Immature natural killer cell (primary cell): ENCODE results near the gene ABHD13. TPM values are rescaled to one million over a fixed set of nuclear protein-coding genes. Genes with fewer than 3 reads are reported as not detected.

Experiments
- DNase-seq, 3 donors: peaks; one replicate each; pipeline ENCODE4 v3.0.0; 2022; ENCODE audit warnings: mixed read lengths in 1 of 3
- H3K27ac Mint-ChIP-seq, 6 donors: one replicate each; pipeline ENCODE4 v1.8.0; 2020; ENCODE audit warnings: mixed read lengths in 6 of 6, mild to moderate bottlenecking in 5 of 6, inconsistent platforms in 4 of 6, moderate library complexity in 3 of 6
- H3K27me3 Mint-ChIP-seq, 3 donors: one replicate each; pipeline ENCODE4 v1.8.0; 2020 to 2021; ENCODE audit warnings: low read depth in 3 of 3, mild to moderate bottlenecking in 3 of 3, mixed read lengths in 3 of 3, moderate library complexity in 3 of 3, inconsistent platforms in 1 of 3
- H3K36me3 Mint-ChIP-seq, 3 donors: one replicate each; pipeline ENCODE4 v1.8.0; 2020; ENCODE audit warnings: mixed read lengths in 3 of 3, inconsistent platforms in 2 of 3, mild to moderate bottlenecking in 2 of 3
- H3K4me1 Mint-ChIP-seq, 2 donors: one replicate each; pipeline ENCODE4 v1.8.0; 2020; ENCODE audit warnings: inconsistent platforms in 2 of 2, mild to moderate bottlenecking in 2 of 2, mixed read lengths in 2 of 2, moderate library complexity in 1 of 2
- H3K4me3 Mint-ChIP-seq, 5 donors: one replicate each; pipeline ENCODE4 v1.8.0; 2020; ENCODE audit warnings: mild to moderate bottlenecking in 5 of 5, mixed read lengths in 5 of 5, inconsistent platforms in 3 of 5, moderate library complexity in 3 of 5
- H3K9me3 Mint-ChIP-seq, 6 donors: one replicate each; pipeline ENCODE4 v1.8.0; 2020; ENCODE audit warnings: mild to moderate bottlenecking in 6 of 6, mixed read lengths in 6 of 6, inconsistent platforms in 4 of 6, moderate library complexity in 3 of 6
- polyA plus RNA-seq, 3 donors: library from polyadenylated mRNA; unstranded; fragments of 300-500 nt; fragmentation: Illumina TruSeq; gene quantifications; one replicate each; pipeline ENCODE4 v1.2.3, GENCODE V29; 2021

The ABHD13 gene
- polyA plus RNA-seq, result 10 to 100 TPM in 2 of 3 donors, 1 to 10 TPM in 1; 8.8 to 11.1 (median 10.1) TPM

GRCh38 chr13:108218044-108218974, at the start of gene ABHD13:
ABHD13 (plus strand) TSS chr13:108218392; CDS start chr13:108229219, 10,827 bp downstream.
- peak within 1 kb of the TSS; percentile 90 to 96 (median 94) for H3K4me3 Mint-ChIP-seq
- H3K27me3 Mint-ChIP-seq, result peaks cover 7 to 44% (median 29%) of the 10 kb centered on the region in 3 donors
- H3K4me1 Mint-ChIP-seq, result peaks cover 50 to 74% of the 10 kb centered on the region in 2 donors
- peak within 1 kb of the TSS; percentile 92 to 96 (median 94) for H3K27ac Mint-ChIP-seq
- H3K9me3 Mint-ChIP-seq, result no peaks in the 10 kb centered on the region
- no peaks in the 10 kb centered on the region for H3K36me3 Mint-ChIP-seq
- DNase-seq, result peak; percentile 92 to 94 (median 93)

GRCh38 chr13:108168929-108169328, 49.3 kb upstream of the ABHD13 start:
- Mint-ChIP-seq H3K4me3 (no peak overlapping the region), H3K9me3 (peaks cover 0 to 15% (median 6%) of the 10 kb centered on the region in 6 donors), H3K36me3 (no peaks in the 10 kb centered on the region), H3K27ac (no peak overlapping the region), H3K27me3 (peaks cover 2 to 12% (median 7%) of the 10 kb centered on the region in 3 donors), H3K4me1 (no peaks in the 10 kb centered on the region)
- no peak for DNase-seq

GRCh38 chr13:108176685-108177274, 41.4 kb upstream of the ABHD13 start:
- H3K9me3 Mint-ChIP-seq, result peaks cover 0 to 2% (median 0%) of the 10 kb centered on the region in 6 donors
- no peaks in the 10 kb centered on the region for H3K4me1 Mint-ChIP-seq
- no peak overlapping the region for H3K27ac Mint-ChIP-seq
- no peaks in the 10 kb centered on the region for H3K36me3 Mint-ChIP-seq
- peak in 1 of 3 donors; percentile 9 for DNase-seq
- peaks cover 2 to 10% (median 7%) of the 10 kb centered on the region in 3 donors for H3K27me3 Mint-ChIP-seq
- no peak overlapping the region for H3K4me3 Mint-ChIP-seq

GRCh38 chr13:108178078-108178477, 40.1 kb upstream of the ABHD13 start:
- no peak overlapping the region for H3K4me3 Mint-ChIP-seq
- H3K27ac Mint-ChIP-seq, result no peak overlapping the region
- H3K36me3 Mint-ChIP-seq, result no peaks in the 10 kb centered on the region
- no peaks in the 10 kb centered on the region for H3K4me1 Mint-ChIP-seq
- peaks cover 0 to 2% (median 0%) of the 10 kb centered on the region in 6 donors for H3K9me3 Mint-ChIP-seq
- no peak for DNase-seq
- H3K27me3 Mint-ChIP-seq, result peaks cover 2 to 5% (median 4%) of the 10 kb centered on the region in 3 donors

GRCh38 chr13:108182652-108183051, 35.5 kb upstream of the ABHD13 start:
- Mint-ChIP-seq H3K4me1 (no peaks in the 10 kb centered on the region), H3K27ac (no peak overlapping the region), H3K9me3 (no peaks in the 10 kb centered on the region), H3K27me3 (peaks cover 1 to 7% (median 2%) of the 10 kb centered on the region in 3 donors), H3K4me3 (no peak overlapping the region), H3K36me3 (no peaks in the 10 kb centered on the region)
- DNase-seq, result no peak

- Mint-ChIP-seq H3K36me3 (no peaks in the 10 kb centered on the region), H3K9me3 (no peaks in the 10 kb centered on the region), H3K27me3 (peaks cover 3 to 7% (median 3%) of the 10 kb centered on the region in 3 donors), H3K4me1 (no peaks in the 10 kb centered on the region), H3K4me3 (no peak overlapping the region), H3K27ac (no peak overlapping the region)
- no peak for DNase-seq
Observed at GRCh38 chr13:108185223-108185622, 33.0 kb upstream of the ABHD13 start.

- no peak overlapping the region for H3K27ac Mint-ChIP-seq
- peaks cover 5 to 9% (median 7%) of the 10 kb centered on the region in 3 donors for H3K27me3 Mint-ChIP-seq
- H3K36me3 Mint-ChIP-seq, result no peaks in the 10 kb centered on the region
- H3K4me1 Mint-ChIP-seq, result no peaks in the 10 kb centered on the region
- H3K4me3 Mint-ChIP-seq, result no peak overlapping the region
- H3K9me3 Mint-ChIP-seq, result peaks cover 0 to 1% (median 0%) of the 10 kb centered on the region in 6 donors
- no peak for DNase-seq
Observed at GRCh38 chr13:108188260-108188659, 29.9 kb upstream of the ABHD13 start.

- DNase-seq, result no peak
- H3K27me3 Mint-ChIP-seq, result peaks cover 3 to 6% (median 6%) of the 10 kb centered on the region in 3 donors
- peaks cover 0 to 1% (median 0%) of the 10 kb centered on the region in 6 donors for H3K9me3 Mint-ChIP-seq
- H3K36me3 Mint-ChIP-seq, result no peaks in the 10 kb centered on the region
- no peak overlapping the region for H3K4me3 Mint-ChIP-seq
- no peaks in the 10 kb centered on the region for H3K4me1 Mint-ChIP-seq
- H3K27ac Mint-ChIP-seq, result no peak overlapping the region
Observed at GRCh38 chr13:108190897-108191296, 27.3 kb upstream of the ABHD13 start.

GRCh38 chr13:108193806-108194205, 24.4 kb upstream of the ABHD13 start:
- no peak overlapping the region for H3K27ac Mint-ChIP-seq
- H3K4me3 Mint-ChIP-seq, result no peak overlapping the region
- H3K36me3 Mint-ChIP-seq, result no peaks in the 10 kb centered on the region
- no peaks in the 10 kb centered on the region for H3K4me1 Mint-ChIP-seq
- no peak for DNase-seq
- peaks cover 2 to 6% (median 6%) of the 10 kb centered on the region in 3 donors for H3K27me3 Mint-ChIP-seq
- H3K9me3 Mint-ChIP-seq, result peaks cover 0 to 1% (median 0%) of the 10 kb centered on the region in 6 donors

- Mint-ChIP-seq H3K9me3 (peaks cover 0 to 1% (median 0%) of the 10 kb centered on the region in 6 donors), H3K36me3 (no peaks in the 10 kb centered on the region), H3K27ac (no peak overlapping the region), H3K27me3 (peaks cover 2 to 6% (median 6%) of the 10 kb centered on the region in 3 donors), H3K4me3 (no peak overlapping the region), H3K4me1 (no peaks in the 10 kb centered on the region)
- DNase-seq, result no peak
Observed at GRCh38 chr13:108194435-108194936, 23.7 kb upstream of the ABHD13 start.

GRCh38 chr13:108195146-108195545, 23.0 kb upstream of the ABHD13 start:
- Mint-ChIP-seq H3K27me3 (peaks cover 2 to 12% (median 4%) of the 10 kb centered on the region in 3 donors), H3K4me3 (no peak overlapping the region), H3K36me3 (no peaks in the 10 kb centered on the region), H3K27ac (no peak overlapping the region), H3K4me1 (no peaks in the 10 kb centered on the region), H3K9me3 (peaks cover 0 to 1% (median 0%) of the 10 kb centered on the region in 6 donors)
- no peak for DNase-seq

GRCh38 chr13:108195861-108196260, 22.3 kb upstream of the ABHD13 start:
- Mint-ChIP-seq H3K27me3 (peaks cover under 1 to 6% (median 2%) of the 10 kb centered on the region in 3 donors), H3K36me3 (no peaks in the 10 kb centered on the region), H3K27ac (no peak overlapping the region), H3K4me1 (no peaks in the 10 kb centered on the region), H3K9me3 (peaks cover 0 to 1% (median 0%) of the 10 kb centered on the region in 6 donors), H3K4me3 (no peak overlapping the region)
- no peak for DNase-seq

- Mint-ChIP-seq H3K4me1 (peaks cover 0 to 7% of the 10 kb centered on the region in 2 donors), H3K9me3 (no peaks in the 10 kb centered on the region), H3K36me3 (no peaks in the 10 kb centered on the region), H3K27me3 (peaks cover 2 to 10% (median 7%) of the 10 kb centered on the region in 3 donors), H3K27ac (no peak overlapping the region), H3K4me3 (no peak overlapping the region)
- DNase-seq, result no peak
Observed at GRCh38 chr13:108200781-108201398, 17.3 kb upstream of the ABHD13 start.
